ENCODE measurements around the gene SLCO1B1. TPM values are rescaled to one million over a fixed set of nuclear protein-coding genes. Genes with fewer than 3 reads are reported as not detected.
"Not testable (repeated sequence)": the region's sequence is repeated elsewhere in the genome, so short reads cannot be mapped to it uniquely, and the experiment has no call there.

Gene SLCO1B1
- total RNA-seq, result under 1 TPM in 1 of 8 experiments, not detected in 7; 0.36 TPM

GRCh38 chr12:21130998-21131397, at the start of gene SLCO1B1:
SLCO1B1 (plus strand) TSS chr12:21131194; CDS start chr12:21141575, 10,381 bp downstream.
- in situ Hi-C loops (cut with MboI; ENCODE audit: low pct_unique_long_range_greater_than_20kb in 2 of 9, low sequenced_read_pairs in 9 of 9, unreplicated experiment in 9 of 9), result no loop called here

GRCh38 chr12:21084753-21085152, 46.2 kb upstream of the SLCO1B1 start:
- H3K4me1 ChIP-seq (replicated peaks in 1 of 2); H3K4me3 ChIP-seq; ATAC-seq (replicated peaks in 6 of 8); H3K27ac ChIP-seq; in situ Hi-C loops (cut with MboI; ENCODE audit: low pct_unique_long_range_greater_than_20kb in 2 of 9, low sequenced_read_pairs in 9 of 9, unreplicated experiment in 9 of 9): not testable (repeated sequence)
- WGBS, 10 experiments, result 0 to 43% methylated on average over 1 of the region's 2 CpGs; no CpG with 5 or more reads in 8 of the 10 experiments

More at GRCh38 chr12:21130998-21131397, at the start of gene SLCO1B1:
- no peak within 1 kb of the TSS for H3K4me3 ChIP-seq
- H3K4me1 ChIP-seq (replicated peaks in 1 of 2), result no peaks in the 10 kb centered on the region
- ATAC-seq (replicated peaks in 6 of 8), result no peak
- WGBS, 10 experiments, result 0 to 93% (median 75%) methylated on average over 3 of the region's 3 CpGs
- no peak within 1 kb of the TSS for H3K27ac ChIP-seq

- H3K4me1 ChIP-seq (replicated peaks in 1 of 2), result no peaks in the 10 kb centered on the region
These were observed 19.3 kb upstream of the SLCO1B1 start for GRCh38 chr12:21111732-21112131.

GRCh38 chr12:21113266-21113665, 17.7 kb upstream of the SLCO1B1 start:
- no peak for ATAC-seq (replicated peaks in 6 of 8)
- 1 to 100% (median 88%) methylated on average over 1 to 7 of the region's 7 CpGs for WGBS, 10 experiments
- in situ Hi-C loops (cut with MboI; ENCODE audit: low pct_unique_long_range_greater_than_20kb in 2 of 9, low sequenced_read_pairs in 9 of 9, unreplicated experiment in 9 of 9), result no loop called here
- no peaks in the 10 kb centered on the region for H3K4me1 ChIP-seq (replicated peaks in 1 of 2)
- no peak overlapping the region for H3K27ac ChIP-seq
- no peak overlapping the region for H3K4me3 ChIP-seq

More at GRCh38 chr12:21111732-21112131, 19.3 kb upstream of the SLCO1B1 start:
- Histone ChIP-seq H3K4me3 (no peak overlapping the region), H3K27ac (no peak overlapping the region)
- no peak for ATAC-seq (replicated peaks in 6 of 8)
- 6 to 100% (median 95%) methylated on average over 2 to 4 of the region's 4 CpGs for WGBS, 10 experiments
- in situ Hi-C loops (cut with MboI; ENCODE audit: low pct_unique_long_range_greater_than_20kb in 2 of 9, low sequenced_read_pairs in 9 of 9, unreplicated experiment in 9 of 9), result no loop called here

- no peaks in the 10 kb centered on the region for H3K4me1 ChIP-seq (replicated peaks in 1 of 2)
- ATAC-seq (replicated peaks in 6 of 8), result no peak
- WGBS, 10 experiments, result 10 to 96% (median 66%) methylated on average over 2 to 3 of the region's 3 CpGs; no CpG with 5 or more reads in 4 of the 10 experiments
- in situ Hi-C loops (cut with MboI; ENCODE audit: low pct_unique_long_range_greater_than_20kb in 2 of 9, low sequenced_read_pairs in 9 of 9, unreplicated experiment in 9 of 9), result no loop called here
- H3K27ac ChIP-seq, result no peak overlapping the region
- H3K4me3 ChIP-seq, result no peak overlapping the region
These were observed 13.0 kb upstream of the SLCO1B1 start for GRCh38 chr12:21117995-21118394.

- no peaks in the 10 kb centered on the region for H3K4me1 ChIP-seq (replicated peaks in 1 of 2)
- no peak overlapping the region for H3K27ac ChIP-seq
- in situ Hi-C loops (cut with MboI; ENCODE audit: low pct_unique_long_range_greater_than_20kb in 2 of 9, low sequenced_read_pairs in 9 of 9, unreplicated experiment in 9 of 9), result no loop called here
- H3K4me3 ChIP-seq, result no peak overlapping the region
- 0 to 85% (median 57%) methylated on average over 1 of the region's 1 CpG; no CpG with 5 or more reads in 1 of the 10 experiments for WGBS, 10 experiments
- ATAC-seq (replicated peaks in 6 of 8), result no peak
These were observed 12.2 kb upstream of the SLCO1B1 start for GRCh38 chr12:21118760-21119159.

GRCh38 chr12:21129351-21129750, 1.6 kb upstream of the SLCO1B1 start:
- Histone ChIP-seq H3K4me1 (replicated peaks in 1 of 2) (no peaks in the 10 kb centered on the region), H3K27ac (no peak overlapping the region), H3K4me3 (no peak overlapping the region)
- WGBS, 10 experiments, result 0 to 94% (median 53%) methylated on average over 2 to 3 of the region's 3 CpGs
- peak in 2 of 8 experiments; percentile 22 to 65 for ATAC-seq (replicated peaks in 6 of 8)
- in situ Hi-C loops (cut with MboI; ENCODE audit: low pct_unique_long_range_greater_than_20kb in 2 of 9, low sequenced_read_pairs in 9 of 9, unreplicated experiment in 9 of 9), result no loop called here

- no peak for ATAC-seq (replicated peaks in 6 of 8)
- H3K4me3 ChIP-seq, result no peak overlapping the region
- H3K27ac ChIP-seq, result no peak overlapping the region
- in situ Hi-C loops (cut with MboI; ENCODE audit: low pct_unique_long_range_greater_than_20kb in 2 of 9, low sequenced_read_pairs in 9 of 9, unreplicated experiment in 9 of 9), result no loop called here
- 0 to 83% (median 27%) methylated on average over 1 of the region's 1 CpG; no CpG with 5 or more reads in 2 of the 10 experiments for WGBS, 10 experiments
- no peaks in the 10 kb centered on the region for H3K4me1 ChIP-seq (replicated peaks in 1 of 2)
These were observed 1.1 kb upstream of the SLCO1B1 start for GRCh38 chr12:21129906-21130305.

GRCh38 chr12:21137318-21137999, 6.5 kb downstream of the SLCO1B1 start:
- H3K27ac ChIP-seq; H3K4me1 ChIP-seq (replicated peaks in 1 of 2); H3K4me3 ChIP-seq; ATAC-seq (replicated peaks in 6 of 8); in situ Hi-C loops (cut with MboI; ENCODE audit: low pct_unique_long_range_greater_than_20kb in 2 of 9, low sequenced_read_pairs in 9 of 9, unreplicated experiment in 9 of 9): not testable (repeated sequence)
- 0 to 93% (median 86%) methylated on average over 1 to 8 of the region's 14 CpGs; no CpG with 5 or more reads in 4 of the 10 experiments for WGBS, 10 experiments

GRCh38 chr12:21138016-21138415, 7.0 kb downstream of the SLCO1B1 start:
- in situ Hi-C loops (cut with MboI; ENCODE audit: low pct_unique_long_range_greater_than_20kb in 2 of 9, low sequenced_read_pairs in 9 of 9, unreplicated experiment in 9 of 9), result no loop called here
- no peak overlapping the region for H3K27ac ChIP-seq
- 5 to 100% (median 93%) methylated on average over 1 to 2 of the region's 2 CpGs; no CpG with 5 or more reads in 1 of the 10 experiments for WGBS, 10 experiments
- H3K4me3 ChIP-seq, result no peak overlapping the region
- H3K4me1 ChIP-seq (replicated peaks in 1 of 2), result no peaks in the 10 kb centered on the region
- ATAC-seq (replicated peaks in 6 of 8), result no peak

GRCh38 chr12:21144309-21144708, 13.3 kb downstream of the SLCO1B1 start:
- in situ Hi-C loops (cut with MboI; ENCODE audit: low pct_unique_long_range_greater_than_20kb in 2 of 9, low sequenced_read_pairs in 9 of 9, unreplicated experiment in 9 of 9), result no loop called here
- no peaks in the 10 kb centered on the region for H3K4me1 ChIP-seq (replicated peaks in 1 of 2)
- H3K27ac ChIP-seq, result no peak overlapping the region
- ATAC-seq (replicated peaks in 6 of 8), result no peak
- no peak overlapping the region for H3K4me3 ChIP-seq

- not testable (repeated sequence) for ATAC-seq (replicated peaks in 6 of 8); H3K4me1 ChIP-seq (replicated peaks in 1 of 2); H3K4me3 ChIP-seq; H3K27ac ChIP-seq
- 0 to 20% (median 5%) methylated on average over 1 to 3 of the region's 5 CpGs; no CpG with 5 or more reads in 7 of the 10 experiments for WGBS, 10 experiments
- in situ Hi-C loops (cut with MboI; ENCODE audit: low pct_unique_long_range_greater_than_20kb in 2 of 9, low sequenced_read_pairs in 9 of 9, unreplicated experiment in 9 of 9), result loop anchor here in 2 of 9 experiments (25.0 kb wide), 2 partner anchors 213 to 513 kb away; no protein-coding TSS in a partner anchor
These were observed 18.9 kb downstream of the SLCO1B1 start for GRCh38 chr12:21149861-21150260.

GRCh38 chr12:21151184-21151583, 20.2 kb downstream of the SLCO1B1 start:
- H3K4me1 ChIP-seq (replicated peaks in 1 of 2), result peaks cover 0 to 4% of the 10 kb centered on the region in 2 donors
- no peak overlapping the region for H3K27ac ChIP-seq
- no peak overlapping the region for H3K4me3 ChIP-seq
- WGBS, 10 experiments, result 25 to 100% (median 89%) methylated on average over 1 to 3 of the region's 3 CpGs
- in situ Hi-C loops (cut with MboI; ENCODE audit: low pct_unique_long_range_greater_than_20kb in 2 of 9, low sequenced_read_pairs in 9 of 9, unreplicated experiment in 9 of 9), result loop anchor here in 2 of 9 experiments (25.0 kb wide), 2 partner anchors 214 to 514 kb away; no protein-coding TSS in a partner anchor
- ATAC-seq (replicated peaks in 6 of 8), result no peak
